DND-41 (cell line): ENCODE results near the gene KRTCAP2.

Experiments used
- ATAC-seq: fragments of 200-7000 bp; cut with Tn5 transposase; 3 replicates; pipeline ENCODE4 v1.9.1; 2021; ENCODE audit warnings: low read depth; ENCODE audit not compliant: insufficient read depth
- DNase-seq: peaks from one replicate; pipeline ENCODE4 v3.0.0-alpha.2; 2020
- H2AFZ ChIP-seq: 2 replicates; pipeline ENCODE4 v1.6.0; 2012; ENCODE audit warnings: low read depth, low read length
- H3K27ac ChIP-seq: 2 replicates; pipeline ENCODE4 v1.5.1; 2012; ENCODE audit warnings: low read length, inconsistent platforms
- H3K27me3 ChIP-seq: fragments of 200-600 bp; sonication (generic); 2 replicates; pipeline ENCODE4 v1.6.0; 2012; ENCODE audit warnings: low read length, mild to moderate bottlenecking, inconsistent platforms; ENCODE audit not compliant: insufficient read depth, poor library complexity
- H3K36me3 ChIP-seq: 2 replicates; pipeline ENCODE4 v1.5.1; 2012; ENCODE audit warnings: low read length, inconsistent platforms; ENCODE audit not compliant: insufficient read depth
- H3K4me1 ChIP-seq: 2 replicates; pipeline ENCODE4 v1.5.1; 2012; ENCODE audit warnings: mild to moderate bottlenecking, low read length; ENCODE audit not compliant: insufficient read depth
- H3K4me2 ChIP-seq: 2 replicates; pipeline ENCODE4 v1.6.0; 2012; ENCODE audit warnings: mild to moderate bottlenecking, moderate library complexity, low read length, inconsistent platforms; ENCODE audit not compliant: insufficient read depth
- H3K4me3 ChIP-seq, 2 experiments: fragments of 200-600 bp in 1 of 2; shearing (Covaris generic) in 1 of 2; 2 replicates each; pipeline ENCODE4 v1.5.1; 2012 to 2016; ENCODE audit warnings: inconsistent platforms in 2 of 2, low read length in 2 of 2, mild to moderate bottlenecking in 2 of 2, low read depth in 1 of 2, moderate library complexity in 1 of 2
- H3K79me2 ChIP-seq: 2 replicates; pipeline ENCODE4 v1.6.0; 2012; ENCODE audit warnings: low read length, inconsistent platforms; ENCODE audit not compliant: insufficient read depth
- H3K9ac ChIP-seq: 2 replicates; pipeline ENCODE4 v1.6.0; 2012; ENCODE audit warnings: low read depth, mild to moderate bottlenecking, inconsistent platforms, low read length, moderate library complexity
- H3K9me3 ChIP-seq: 2 replicates; pipeline ENCODE4 v1.5.1; 2012; ENCODE audit warnings: low read length, moderate library complexity, mild to moderate bottlenecking, inconsistent platforms; ENCODE audit not compliant: insufficient read depth, severe bottlenecking
- H4K20me1 ChIP-seq: 2 replicates; pipeline ENCODE4 v1.6.0; 2012; ENCODE audit warnings: low read length; ENCODE audit not compliant: insufficient read depth
- CTCF ChIP-seq: IDR thresholded peaks from 2 replicates; pipeline ENCODE4 v1.5.1; 2012; ENCODE audit warnings: borderline replicate concordance, low read length, moderate library complexity, mild to moderate bottlenecking; ENCODE audit not compliant: poor library complexity, severe bottlenecking; ENCODE audit errors: extremely low read depth
- EZH2 ChIP-seq: IDR thresholded peaks from 3 replicates; pipeline ENCODE4 v1.6.1; 2012; ENCODE audit warnings: borderline replicate concordance, low read depth, mild to moderate bottlenecking, moderate library complexity, low read length, inconsistent platforms; ENCODE audit not compliant: severe bottlenecking

KRTCAP2 gene

GRCh38 chr1:155131856-155132255, 41.2 kb downstream of the KRTCAP2 start:
- H3K9ac ChIP-seq, result no peak overlapping the region

GRCh38 chr1:155131285-155131684, 41.8 kb downstream of the KRTCAP2 start:
- no peak overlapping the region for H3K4me3 ChIP-seq
- H3K9me3 ChIP-seq, result no peaks in the 10 kb centered on the region
- DNase-seq (no peak), ATAC-seq (no peak)
- no peak overlapping the region for H3K27ac ChIP-seq
- no peak overlapping the region for H2AFZ ChIP-seq
- no peak overlapping the region for H3K4me2 ChIP-seq
- H3K36me3 ChIP-seq, result no peaks in the 10 kb centered on the region
- H4K20me1 ChIP-seq, result 0 out of 2 replicates have a peak, but pooled peaks cover 2% of the 10 kb centered on the region
- peaks cover 45% of the 10 kb centered on the region for H3K4me1 ChIP-seq
- H3K9ac ChIP-seq, result no peak overlapping the region
- peaks cover 30% of the 10 kb centered on the region for H3K27me3 ChIP-seq
- TF ChIP-seq EZH2 (no peak), CTCF (no peak)
- H3K79me2 ChIP-seq, result peaks cover 7% of the 10 kb centered on the region

More at GRCh38 chr1:155131856-155132255, 41.2 kb downstream of the KRTCAP2 start:
- no peak for TF ChIP-seq EZH2
- TF ChIP-seq CTCF, result no peak
- Histone ChIP-seq H3K36me3 (no peaks in the 10 kb centered on the region), H3K4me2 (no peak overlapping the region), H3K9me3 (no peaks in the 10 kb centered on the region), H3K27me3 (peaks cover 24% of the 10 kb centered on the region), H3K79me2 (peaks cover 7% of the 10 kb centered on the region), H2AFZ (no peak overlapping the region), H3K4me1 (peaks cover 44% of the 10 kb centered on the region), H3K4me3 (no peak overlapping the region), H3K27ac (no peak overlapping the region), H4K20me1 (0 out of 2 replicates have a peak, but pooled peaks cover 2% of the 10 kb centered on the region)
- DNase-seq (no peak), ATAC-seq (no peak)

GRCh38 chr1:155130272-155131006, 42.7 kb downstream of the KRTCAP2 start:
- TF ChIP-seq EZH2 (no peak), CTCF (no peak)
- Histone ChIP-seq H3K9ac (no peak overlapping the region), H3K4me3 (no peak overlapping the region), H2AFZ (no peak overlapping the region), H3K4me2 (no peak overlapping the region), H3K4me1 (peaks cover 43% of the 10 kb centered on the region), H4K20me1 (0 out of 2 replicates have a peak, but pooled peaks cover 2% of the 10 kb centered on the region), H3K27ac (no peak overlapping the region), H3K79me2 (peaks cover 2% of the 10 kb centered on the region; the same call in 1 of the 2 replicates), H3K27me3 (peaks cover 38% of the 10 kb centered on the region), H3K9me3 (no peaks in the 10 kb centered on the region), H3K36me3 (no peaks in the 10 kb centered on the region)
- DNase-seq, result no peak
- ATAC-seq, result no peak
